ENCODE measurements around the gene DLGAP1. TPM values are rescaled to one million over a fixed set of nuclear protein-coding genes. Genes with fewer than 3 reads are reported as not detected.
A peak's percentile ranks its signal among the peaks of the same experiment; 100 is the strongest.

The DLGAP1 gene
- total RNA-seq, 1 experiment from 2014 or later, result not detected

DNA sequence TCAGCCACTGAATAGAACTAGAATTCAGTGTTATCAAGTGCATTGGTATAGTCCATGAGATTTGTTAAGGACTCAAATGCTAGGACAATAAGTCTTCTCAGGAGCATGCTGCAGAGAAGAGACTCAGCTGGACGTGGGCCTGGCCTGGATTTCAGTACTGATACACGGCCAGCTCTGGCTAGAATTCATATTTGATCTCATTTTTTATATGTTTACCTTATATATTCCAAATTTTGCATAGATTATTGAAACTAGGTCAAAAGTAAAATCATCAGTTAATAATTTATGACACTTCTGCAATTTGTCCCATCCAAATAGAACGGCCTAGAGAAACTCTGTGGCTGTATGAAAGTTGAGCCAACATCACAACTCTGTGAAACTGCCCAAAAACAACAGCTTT is 262.0 kb downstream of the DLGAP1 start:
- no TSS peak for BruUV-seq (replicated peaks)

GRCh38 chr18:4181882-4182568 is 273.1 kb downstream of the DLGAP1 start:
- CTCF ChIA-PET, result interaction anchor here (0.6 to 3.1 kb wide), 12 partner anchors 16 to 883 kb away, joined by 3 to 21 read pairs (median 4); no protein-coding TSS in a partner anchor
- Mint-ChIP-seq H3K4me1 (ENCODE audit: insufficient read depth, unreplicated experiment) (no peaks in the 10 kb centered on the region), H3K27me3 (ENCODE audit: insufficient read depth, unreplicated experiment) (peaks cover 29% of the 10 kb centered on the region), H3K27ac (ENCODE audit: low read depth, unreplicated experiment) (no peak overlapping the region), H3K36me3 (ENCODE audit: insufficient read depth, unreplicated experiment) (no peaks in the 10 kb centered on the region), H3K9me3 (ENCODE audit: unreplicated experiment) (no peaks in the 10 kb centered on the region), H3K4me3 (ENCODE audit: unreplicated experiment) (no peak overlapping the region)
- intact Hi-C loops (cut with micrococcal nuclease), result loop anchor here (1.0 to 2.0 kb wide), 2 partner anchors 841 to 875 kb away; no protein-coding TSS in a partner anchor
- no peak for DNase-seq (ENCODE audit: unreplicated experiment)
- peak; percentile 39 for TF ChIP-seq CTCF (IDR thresholded peaks at IDR 0.05; ENCODE audit: unreplicated experiment)
- no TSS peak for BruUV-seq (replicated peaks)
- POLR2A ChIA-PET, result interaction anchor here (0.7 kb wide), 1 partner anchor 453 kb away, joined by 3 read pairs; no protein-coding TSS in a partner anchor

More for the DNA sequence above, 262.0 kb downstream of the DLGAP1 start:
- Mint-ChIP-seq H3K4me3 (ENCODE audit: unreplicated experiment) (no peak overlapping the region), H3K36me3 (ENCODE audit: insufficient read depth, unreplicated experiment) (no peaks in the 10 kb centered on the region), H3K4me1 (ENCODE audit: insufficient read depth, unreplicated experiment) (no peaks in the 10 kb centered on the region), H3K9me3 (ENCODE audit: unreplicated experiment) (no peaks in the 10 kb centered on the region), H3K27me3 (ENCODE audit: insufficient read depth, unreplicated experiment) (peaks cover 63% of the 10 kb centered on the region), H3K27ac (ENCODE audit: low read depth, unreplicated experiment) (no peak overlapping the region)
- TF ChIP-seq CTCF (IDR thresholded peaks at IDR 0.05; ENCODE audit: unreplicated experiment), result no peak
- ChIA-PET POLR2A (no interaction called here), CTCF (no interaction called here)
- intact Hi-C loops (cut with micrococcal nuclease), result no loop called here
- no peak for DNase-seq (ENCODE audit: unreplicated experiment)

GRCh38 chr18:4181086-4181485 is 274.0 kb downstream of the DLGAP1 start:
- TF ChIP-seq CTCF (IDR thresholded peaks at IDR 0.05; ENCODE audit: unreplicated experiment), result no peak
- ChIA-PET CTCF (interaction anchor here (0.6 to 3.1 kb wide), 7 partner anchors 9 to 889 kb away, joined by 3 to 21 read pairs (median 4); no protein-coding TSS in a partner anchor), POLR2A (interaction anchor here (0.7 kb wide), 1 partner anchor 452 kb away, joined by 3 read pairs; no protein-coding TSS in a partner anchor)
- no peak overlapping the region for H3K27ac Mint-ChIP-seq (ENCODE audit: low read depth, unreplicated experiment)
- H3K4me3 Mint-ChIP-seq (ENCODE audit: unreplicated experiment), result no peak overlapping the region
- intact Hi-C loops (cut with micrococcal nuclease), result no loop called here
- peaks cover 28% of the 10 kb centered on the region for H3K27me3 Mint-ChIP-seq (ENCODE audit: insufficient read depth, unreplicated experiment)
- no peaks in the 10 kb centered on the region for H3K4me1 Mint-ChIP-seq (ENCODE audit: insufficient read depth, unreplicated experiment)
- no TSS peak for BruUV-seq (replicated peaks)
- no peaks in the 10 kb centered on the region for H3K9me3 Mint-ChIP-seq (ENCODE audit: unreplicated experiment)
- H3K36me3 Mint-ChIP-seq (ENCODE audit: insufficient read depth, unreplicated experiment), result no peaks in the 10 kb centered on the region
- no peak for DNase-seq (ENCODE audit: unreplicated experiment)

DNA sequence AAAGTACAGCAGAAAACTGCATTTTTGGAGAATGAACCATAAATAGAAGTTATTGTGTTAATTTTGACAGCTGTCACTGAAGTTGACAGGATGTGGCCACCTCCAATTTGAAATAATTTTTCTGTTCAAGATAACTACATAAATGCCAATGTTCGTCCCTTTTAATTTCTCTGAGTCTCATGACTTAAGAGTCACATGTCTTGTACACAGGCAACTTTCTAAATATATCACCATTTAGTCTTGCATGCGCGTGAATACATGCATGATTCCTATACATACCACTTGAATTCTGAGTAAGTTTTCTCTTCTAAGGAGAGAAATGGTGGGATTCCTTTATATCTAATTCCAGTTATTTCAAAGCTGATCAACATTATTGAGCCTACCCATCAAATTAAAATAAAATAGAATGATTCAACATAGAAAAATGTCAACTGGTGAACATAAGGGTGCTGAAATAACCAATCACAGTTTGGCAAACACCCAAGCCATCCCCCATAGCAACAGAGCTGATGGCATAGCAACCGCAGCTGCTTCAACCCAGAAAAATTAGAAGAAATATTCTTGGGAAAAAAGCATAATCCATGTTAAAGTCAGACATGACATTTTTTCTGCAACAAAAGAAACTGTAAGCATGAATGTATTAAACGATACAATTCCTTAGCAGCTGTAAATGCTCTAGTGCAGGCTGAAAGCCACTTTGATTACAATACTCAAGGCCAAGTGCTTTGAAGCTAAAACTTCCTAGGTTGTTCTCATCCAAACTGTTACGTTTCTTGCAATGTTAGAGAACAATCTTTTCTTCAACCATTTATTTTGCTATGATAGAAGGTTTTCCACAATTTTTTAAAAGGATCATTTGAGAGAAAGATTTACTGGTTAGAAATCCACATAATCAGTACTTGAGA is 282.7 kb downstream of the DLGAP1 start:
- no peak overlapping the region for H3K27ac Mint-ChIP-seq (ENCODE audit: low read depth, unreplicated experiment)
- POLR2A ChIA-PET, result no interaction called here
- H3K9me3 Mint-ChIP-seq (ENCODE audit: unreplicated experiment), result no peaks in the 10 kb centered on the region
- H3K4me1 Mint-ChIP-seq (ENCODE audit: insufficient read depth, unreplicated experiment), result no peaks in the 10 kb centered on the region
- DNase-seq (ENCODE audit: unreplicated experiment), result no peak
- no peak overlapping the region for H3K4me3 Mint-ChIP-seq (ENCODE audit: unreplicated experiment)
- H3K27me3 Mint-ChIP-seq (ENCODE audit: insufficient read depth, unreplicated experiment), result peaks cover 49% of the 10 kb centered on the region
- H3K36me3 Mint-ChIP-seq (ENCODE audit: insufficient read depth, unreplicated experiment), result no peaks in the 10 kb centered on the region
- no TSS peak for BruUV-seq (replicated peaks)
- TF ChIP-seq CTCF (IDR thresholded peaks at IDR 0.05; ENCODE audit: unreplicated experiment), result no peak
- intact Hi-C loops (cut with micrococcal nuclease), result no loop called here
- CTCF ChIA-PET, result interaction anchor here (1.1 kb wide), 1 partner anchor 65 kb away, joined by 3 read pairs; no protein-coding TSS in a partner anchor
